SK-N-SH treated with all-trans-retinoic acid at 6 μM for 48 hours (cell line): ENCODE measurements around the gene CD79A.

Experiments used
- CSRNP3 ChIP-seq: fragments of 250-450 bp; sonication (Bioruptor Pico); IDR thresholded peaks from 2 replicates; pipeline ENCODE4 v1.5.1; 2021; ENCODE audit warnings: mild to moderate bottlenecking, moderate library complexity
- OSR1 ChIP-seq: fragments of 250-450 bp; sonication (Bioruptor Pico); IDR thresholded peaks from 2 replicates; pipeline ENCODE4 v1.8.0; 2022; ENCODE audit warnings: moderate library complexity, mild to moderate bottlenecking, inconsistent platforms
- PATZ1 ChIP-seq: fragments of 250-450 bp; sonication (Bioruptor Pico); IDR thresholded peaks from 2 replicates; pipeline ENCODE4 v1.8.0; 2020; ENCODE audit warnings: mild to moderate bottlenecking, moderate library complexity, borderline replicate concordance
- POU6F1 ChIP-seq: fragments of 250-450 bp; sonication (Bioruptor Pico); IDR thresholded peaks from 2 replicates; pipeline ENCODE4 v1.8.0; 2021; ENCODE audit warnings: low read depth, mild to moderate bottlenecking, moderate library complexity, borderline replicate concordance
- PPARA ChIP-seq: fragments of 250-450 bp; sonication (Bioruptor Pico); IDR thresholded peaks from 2 replicates; pipeline ENCODE4 v1.5.0; 2020; ENCODE audit warnings: mild to moderate bottlenecking, borderline replicate concordance
- RARB ChIP-seq: fragments of 250-450 bp; sonication (Bioruptor Pico); IDR thresholded peaks from 2 replicates; pipeline ENCODE4 v1.8.0; 2021; ENCODE audit warnings: mild to moderate bottlenecking, moderate library complexity
- SNAI2 ChIP-seq: fragments of 250-450 bp; sonication (Bioruptor Pico); IDR thresholded peaks from 2 replicates; pipeline ENCODE4 v1.5.0; 2020; ENCODE audit warnings: mild to moderate bottlenecking, moderate library complexity
- TCF4 ChIP-seq: fragments of 250-450 bp; sonication (Bioruptor Pico); IDR thresholded peaks from 2 replicates; pipeline ENCODE4 v1.8.0; 2021; ENCODE audit warnings: mild to moderate bottlenecking, moderate library complexity, borderline replicate concordance
- TSHZ2 ChIP-seq: fragments of 250-450 bp; sonication (Bioruptor Pico); IDR thresholded peaks from 2 replicates; pipeline ENCODE4 v1.5.0; 2020; ENCODE audit warnings: mild to moderate bottlenecking, moderate library complexity
- ZC3H10 ChIP-seq: fragments of 250-450 bp; sonication (Bioruptor Pico); IDR thresholded peaks from 2 replicates; pipeline ENCODE4 v1.5.1; 2021; ENCODE audit warnings: mild to moderate bottlenecking, moderate library complexity
- ZFP3 ChIP-seq: fragments of 250-450 bp; sonication (Bioruptor Pico); IDR thresholded peaks from 2 replicates; pipeline ENCODE4 v1.5.0; 2020; ENCODE audit warnings: mild to moderate bottlenecking, moderate library complexity
- ZNF565 ChIP-seq: fragments of 450-650 bp; formaldehyde crosslinking; conservative IDR thresholded peaks from 2 replicates; pipeline ENCODE4 v1.5.0; 2020; ENCODE audit warnings: low read depth, mild to moderate bottlenecking, moderate library complexity
- ZNF70 ChIP-seq: fragments of 450-650 bp; formaldehyde crosslinking; IDR thresholded peaks from 2 replicates; pipeline ENCODE4 v1.5.0; 2020; ENCODE audit warnings: mild to moderate bottlenecking, moderate library complexity

- TF ChIP-seq CSRNP3 (CRISPR knock-in tag) (no peak), POU6F1 (CRISPR knock-in tag) (no peak), PPARA (CRISPR knock-in tag) (no peak), ZFP3 (no peak), SNAI2 (CRISPR knock-in tag) (no peak), ZNF70 (no peak), TCF4 (CRISPR knock-in tag) (no peak), ZC3H10 (CRISPR knock-in tag) (no peak), ZNF565 (CRISPR knock-in tag) (no peak), TSHZ2 (CRISPR knock-in tag) (no peak), RARB (CRISPR knock-in tag) (no peak), OSR1 (CRISPR knock-in tag) (no peak), PATZ1 (CRISPR knock-in tag) (no peak)
Measured at GRCh38 chr19:41905273-41906002, 28.4 kb downstream of the CD79A start.
